Adrenal gland (tissue), 12 donors: ENCODE data around the gene ARID4B. TPM values are rescaled to one million over a fixed set of nuclear protein-coding genes. Genes with fewer than 3 reads are reported as not detected.
"Not testable (repeated sequence)": the region's sequence is repeated elsewhere in the genome, so short reads cannot be mapped to it uniquely, and the experiment has no call there.

ENCODE experiments used
- DNase-seq, 7 donors: peaks; one replicate each; pipeline ENCODE4 v3.0.0-alpha.2; 2019 to 2020
- H3K27ac ChIP-seq, 5 donors: fragments of 200-600 bp; sonication (generic) in 4 of 5; 1 replicate in 3 of 5; 2 replicates in 2 of 5; pipeline versions ENCODE4 v1.5.1 to v1.8.0; 2016 to 2020; ENCODE audit warnings: mild to moderate bottlenecking in 1 of 5
- H3K27me3 ChIP-seq: fragments of 200-600 bp; 2 replicates; pipeline ENCODE4 v1.8.0; 2021
- H3K36me3 ChIP-seq, 2 donors: fragments of 200-600 bp; replicated peaks in 1 of 2; 1 replicate in 1 of 2; 2 replicates in 1 of 2; pipeline versions ENCODE4 v1.5.1 to v1.8.0; 2018 to 2022
- H3K4me1 ChIP-seq, 2 donors: fragments of 200-600 bp; replicated peaks in 1 of 2; 1 replicate in 1 of 2; 2 replicates in 1 of 2; pipeline versions ENCODE4 v1.5.1 to v1.8.0; 2018 to 2021
- H3K4me3 ChIP-seq, 4 donors: fragments of 200-600 bp; sonication (generic) in 3 of 4; one replicate each; pipeline ENCODE4 v1.5.1; 2016 to 2018
- H3K9me3 ChIP-seq, 3 donors: fragments of 200-600 bp; sonication (generic) in 1 of 3; replicated peaks in 1 of 3; 1 replicate in 2 of 3; 2 replicates in 1 of 3; pipeline versions ENCODE4 v1.5.1 to v1.8.0; 2016 to 2021
- POLR2A ChIP-seq, 2 donors: fragments of 450-650 bp; IDR thresholded peaks; one replicate each; pipeline ENCODE4 v1.6.1; 2017; ENCODE audit warnings: antibody characterized with exemption in 2 of 2, mild to moderate bottlenecking in 2 of 2, moderate library complexity in 1 of 2
- WGBS, 4 donors: extraction: QIAGEN DNeasy Blood & Tissue Kit in 2 of 4; methylation state at CpG; one replicate each; pipeline versions ENCODE4 v1.1.5 to v1.1.7; 2013 to 2017; 5-methylcytosine and 5-hydroxymethylcytosine counted together
- intact Hi-C, 2 donors: fragments of 100-400 bp; cut with DNase I; formaldehyde crosslinking; loops; one replicate each; pipeline versions ENCODE4 v1.14.1 to v1.15.0; 2022 to 2023
- polyA plus RNA-seq, 3 donors: library from polyadenylated mRNA; stranded (reverse); fragments of 200-250 nt in 2 of 3; fragments of 350-450 nt in 1 of 3; fragmentation: Illumina TruSeq in 1 of 3; extraction: RNeasy Lipid Tissue Mini Kit (QIAGEN cat#74804) in 1 of 3; gene quantifications; one replicate each; pipeline ENCODE4 v1.2.3, GENCODE V29; 2013 to 2014
- total RNA-seq, 9 donors: library from RNA; depleted of rRNA in 4 of 9; stranded (reverse); fragments of >200 nt in 4 of 9; fragments of 120-200 nt in 1 of 9; fragmentation: NEBNext Ultra II Directional in 1 of 9; extraction: Animal tissue kit (Norgen Biotek cat#: 25700) in 1 of 9; gene quantifications; one replicate each; pipeline versions ENCODE4 v1.1.0 to v1.2.4, GENCODE V29; 2013 to 2023
- TF ChIP-seq, protein P1 (sequence below), 6 experiments: fragments of 450-650 bp in 4 of 6; fragments of 200-600 bp in 2 of 6; sonication (generic) in 1 of 6; IDR thresholded peaks; 1 replicate in 5 of 6; 2 replicates in 1 of 6; pipeline versions ENCODE4 v1.5.1 to v1.8.0; 2016 to 2021; ENCODE audit warnings: antibody characterized with exemption in 6 of 6, mild to moderate bottlenecking in 2 of 6, moderate library complexity in 1 of 6
- donor health status: healthy with polysubstance abuse.
- donor health status: Bipolar disorder and iron deficiency.
- donor health status: DM: yes; HTN: yes; CAD: no.
- donor health status: DM: no; HTN: no; CAD: no.
- donor health status: DM: no; HTN: no; CAD: no.
- donor health status: DM: yes; HTN: yes; CAD: no.

The ARID4B gene
- total and polyA plus RNA-seq, 12 donors = 12.4 to 44.0 (median 28.1) TPM

DNA sequence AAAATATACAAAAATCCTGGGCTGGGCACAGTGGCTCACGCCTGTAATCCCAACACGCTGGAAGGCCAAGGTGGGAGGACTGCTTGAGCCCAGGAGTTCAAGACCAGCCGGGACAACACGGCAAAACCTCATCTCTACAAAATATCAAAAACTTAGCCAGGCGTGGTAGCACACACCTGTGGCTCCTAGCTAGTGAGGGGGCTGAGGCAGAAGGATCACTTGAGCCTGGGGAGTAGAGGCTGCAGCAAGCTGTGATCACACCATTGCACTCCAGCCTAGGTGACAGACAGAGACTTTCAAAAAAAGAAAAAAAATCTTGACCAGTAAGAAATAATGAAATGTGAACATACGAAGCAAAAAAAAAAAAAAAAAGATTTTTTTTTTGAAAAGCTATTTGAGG, 52.1 kb downstream of the ARID4B start:
- Histone ChIP-seq H3K27me3 (no peaks in the 10 kb centered on the region), H3K4me1 (peaks cover 3 to 32% of the 10 kb centered on the region in 2 donors), H3K27ac (no peak overlapping the region), H3K4me3 (no peak overlapping the region), H3K9me3 (no peaks in the 10 kb centered on the region), H3K36me3 (no peaks in the 10 kb centered on the region)
- intact Hi-C loops = no loop called here
- WGBS, 4 donors = 88 to 92% (median 91%) methylated on average over 6 of the region's 6 CpGs
- no peak for DNase-seq
- TF ChIP-seq, protein P1, sequence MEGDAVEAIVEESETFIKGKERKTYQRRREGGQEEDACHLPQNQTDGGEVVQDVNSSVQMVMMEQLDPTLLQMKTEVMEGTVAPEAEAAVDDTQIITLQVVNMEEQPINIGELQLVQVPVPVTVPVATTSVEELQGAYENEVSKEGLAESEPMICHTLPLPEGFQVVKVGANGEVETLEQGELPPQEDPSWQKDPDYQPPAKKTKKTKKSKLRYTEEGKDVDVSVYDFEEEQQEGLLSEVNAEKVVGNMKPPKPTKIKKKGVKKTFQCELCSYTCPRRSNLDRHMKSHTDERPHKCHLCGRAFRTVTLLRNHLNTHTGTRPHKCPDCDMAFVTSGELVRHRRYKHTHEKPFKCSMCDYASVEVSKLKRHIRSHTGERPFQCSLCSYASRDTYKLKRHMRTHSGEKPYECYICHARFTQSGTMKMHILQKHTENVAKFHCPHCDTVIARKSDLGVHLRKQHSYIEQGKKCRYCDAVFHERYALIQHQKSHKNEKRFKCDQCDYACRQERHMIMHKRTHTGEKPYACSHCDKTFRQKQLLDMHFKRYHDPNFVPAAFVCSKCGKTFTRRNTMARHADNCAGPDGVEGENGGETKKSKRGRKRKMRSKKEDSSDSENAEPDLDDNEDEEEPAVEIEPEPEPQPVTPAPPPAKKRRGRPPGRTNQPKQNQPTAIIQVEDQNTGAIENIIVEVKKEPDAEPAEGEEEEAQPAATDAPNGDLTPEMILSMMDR (IDR thresholded peaks at IDR 0.05) = no peak
- no peak for TF ChIP-seq POLR2A (IDR thresholded peaks at IDR 0.05)

DNA sequence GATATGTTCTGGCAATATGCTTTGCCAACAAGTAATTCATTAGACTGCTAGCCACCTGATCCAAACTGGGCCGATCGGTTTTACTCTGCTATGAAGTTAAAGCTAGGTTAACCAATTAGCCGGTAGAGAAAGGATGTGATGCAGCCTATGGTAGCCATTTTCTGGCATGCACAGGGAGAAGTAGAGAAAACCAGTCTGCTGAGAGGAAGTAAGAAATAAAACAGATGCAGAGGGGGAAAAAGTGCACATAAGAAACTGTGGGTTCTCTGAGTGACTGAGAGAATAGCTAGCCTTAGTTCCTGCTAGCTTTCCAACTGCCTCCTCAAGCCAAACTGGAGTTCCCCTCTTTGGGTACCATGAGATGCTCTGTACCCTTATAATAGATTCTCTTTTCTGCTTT, 52.8 kb downstream of the ARID4B start:
- Histone ChIP-seq H3K4me1 (peaks cover 9 to 38% of the 10 kb centered on the region in 2 donors), H3K27me3 (no peaks in the 10 kb centered on the region), H3K9me3 (no peaks in the 10 kb centered on the region), H3K27ac (no peak overlapping the region), H3K36me3 (no peaks in the 10 kb centered on the region), H3K4me3 (no peak overlapping the region)
- TF ChIP-seq, protein P1 (IDR thresholded peaks at IDR 0.05) = no peak
- TF ChIP-seq POLR2A (IDR thresholded peaks at IDR 0.05) = no peak
- DNase-seq = no peak
- 76 to 85% (median 81%) methylated on average over 3 of the region's 3 CpGs for WGBS, 4 donors
- intact Hi-C loops = no loop called here

DNA sequence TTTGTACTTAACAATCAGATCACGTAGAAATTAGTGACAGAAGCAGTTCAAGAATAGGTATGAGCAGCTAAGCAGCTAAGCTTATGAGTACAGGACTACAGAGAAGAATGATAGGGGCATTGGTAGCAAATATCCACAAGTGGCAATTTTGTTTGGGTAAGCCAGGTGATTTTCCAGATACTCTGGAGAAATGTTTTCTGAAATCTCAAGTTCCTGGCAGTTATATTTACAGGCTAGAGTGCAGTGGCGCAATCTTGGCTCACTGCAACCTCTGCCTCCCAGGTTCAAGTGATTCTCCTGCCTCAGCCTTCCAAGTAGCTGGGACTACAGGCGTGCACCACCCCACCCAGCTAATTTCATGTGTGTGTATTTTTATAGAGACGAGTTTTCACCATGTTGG, 55.1 kb downstream of the ARID4B start:
- intact Hi-C loops = no loop called here
- Histone ChIP-seq H3K4me3 (no peak overlapping the region), H3K4me1 (peaks cover 10 to 42% of the 10 kb centered on the region in 2 donors), H3K27me3 (no peaks in the 10 kb centered on the region), H3K27ac (no peak overlapping the region), H3K9me3 (no peaks in the 10 kb centered on the region), H3K36me3 (no peaks in the 10 kb centered on the region)
- WGBS, 4 donors = 80 to 86% (median 84%) methylated on average over 4 of the region's 4 CpGs
- TF ChIP-seq, protein P1 (IDR thresholded peaks at IDR 0.05) = no peak
- DNase-seq = no peak

DNA sequence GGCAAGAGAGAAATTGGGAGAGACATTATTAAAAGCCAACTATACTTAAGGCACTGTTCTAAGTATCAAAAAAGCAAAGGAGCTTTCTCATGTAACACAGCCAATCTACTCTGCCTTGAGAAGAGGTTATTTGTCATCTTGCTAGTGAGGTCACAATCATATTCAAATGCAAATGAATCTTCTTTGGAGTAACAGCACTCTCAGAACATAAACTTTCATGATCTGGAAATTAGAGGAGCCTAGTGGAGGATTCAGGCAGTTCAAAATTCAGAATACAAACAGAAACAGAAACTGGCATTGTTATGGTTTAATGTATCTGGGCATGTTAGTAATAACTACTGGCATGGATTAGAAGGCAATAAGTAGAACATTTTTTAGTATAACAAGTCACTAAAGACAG, 57.4 kb downstream of the ARID4B start:
- Histone ChIP-seq H3K9me3 (no peaks in the 10 kb centered on the region), H3K4me3 (no peak overlapping the region), H3K27ac (peak overlapping the region in 3 of 5 donors; percentile 25 to 66 (median 58)), H3K27me3 (no peaks in the 10 kb centered on the region), H3K36me3 (no peaks in the 10 kb centered on the region), H3K4me1 (peaks cover 10 to 46% of the 10 kb centered on the region in 2 donors)
- DNase-seq = no peak
- TF ChIP-seq, protein P1 (IDR thresholded peaks at IDR 0.05) = peak in 4 of 6 experiments; percentile 1 to 39 (median 32)
- no peak for TF ChIP-seq POLR2A (IDR thresholded peaks at IDR 0.05)
- intact Hi-C loops = no loop called here

DNA sequence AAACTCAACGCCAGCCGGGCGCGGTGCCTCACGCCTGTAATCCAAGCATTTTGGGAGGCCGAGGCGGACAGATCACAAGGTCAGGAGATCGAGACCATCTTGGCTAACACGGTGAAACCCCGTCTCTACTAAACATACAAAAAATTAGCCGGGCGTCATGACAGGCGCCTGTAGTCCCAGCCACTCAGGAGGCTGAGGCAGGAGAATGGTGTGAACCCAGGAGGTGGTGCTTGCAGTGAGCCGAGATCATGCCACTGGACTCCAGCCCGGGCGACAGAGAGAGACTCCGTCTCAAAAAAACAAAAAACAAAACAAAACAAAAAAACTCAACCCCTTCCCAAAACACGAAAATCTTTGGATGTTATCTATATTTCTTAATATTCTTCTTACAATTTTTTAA, 58.0 kb downstream of the ARID4B start:
- H3K36me3 ChIP-seq, intact Hi-C loops, H3K27me3 ChIP-seq, H3K4me3 ChIP-seq, H3K9me3 ChIP-seq: not testable (repeated sequence)
- 52 to 67% (median 61%) methylated on average over 18 of the region's 18 CpGs for WGBS, 4 donors
- DNase-seq = peak in 2 of 7 donors; percentile 27 to 38
- Histone ChIP-seq H3K4me1 (peaks cover 10 to 50% of the 10 kb centered on the region in 2 donors), H3K27ac (peak overlapping the region in 2 of 5 donors; percentile 58 to 66)
